GM18507 (cell line): ENCODE measurements around the gene LRRC8A.
"Not testable (repeated sequence)": the region's sequence is repeated elsewhere in the genome, so short reads cannot be mapped to it uniquely, and the experiment has no call there.

ENCODE experiments used
- DNase-seq: peaks from one replicate; pipeline ENCODE4 v3.0.0; 2011; ENCODE audit warnings: low read depth; ENCODE audit not compliant: insufficient read length; ENCODE audit errors: extremely low spot score
- FAIRE-seq: peaks from 2 replicates; lab custom pipeline; 2011; peaks lifted over from hg19 to GRCh38; lab: Jason Lieb, UNC

Gene LRRC8A

DNA sequence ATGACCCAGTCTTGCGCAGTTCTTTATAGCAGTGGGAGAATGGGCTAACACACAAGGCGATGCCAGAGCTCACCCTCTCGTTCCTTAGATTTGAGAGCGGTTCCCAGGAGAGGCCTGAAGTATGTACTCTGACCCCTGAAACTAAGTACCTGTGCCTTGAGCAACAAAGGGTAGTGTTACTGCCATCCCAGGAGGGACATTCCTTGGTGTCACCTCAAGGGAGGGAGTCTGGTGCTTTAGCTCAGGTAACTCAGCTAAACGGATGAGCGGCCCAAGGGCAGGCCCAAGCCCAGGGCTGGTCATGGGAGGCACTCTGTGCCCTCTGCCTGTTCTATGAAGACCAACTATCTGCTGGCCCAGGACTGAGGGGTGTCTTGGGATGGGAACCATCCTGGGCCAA is 20.4 kb upstream of the LRRC8A start:
- no peak for FAIRE-seq

DNA sequence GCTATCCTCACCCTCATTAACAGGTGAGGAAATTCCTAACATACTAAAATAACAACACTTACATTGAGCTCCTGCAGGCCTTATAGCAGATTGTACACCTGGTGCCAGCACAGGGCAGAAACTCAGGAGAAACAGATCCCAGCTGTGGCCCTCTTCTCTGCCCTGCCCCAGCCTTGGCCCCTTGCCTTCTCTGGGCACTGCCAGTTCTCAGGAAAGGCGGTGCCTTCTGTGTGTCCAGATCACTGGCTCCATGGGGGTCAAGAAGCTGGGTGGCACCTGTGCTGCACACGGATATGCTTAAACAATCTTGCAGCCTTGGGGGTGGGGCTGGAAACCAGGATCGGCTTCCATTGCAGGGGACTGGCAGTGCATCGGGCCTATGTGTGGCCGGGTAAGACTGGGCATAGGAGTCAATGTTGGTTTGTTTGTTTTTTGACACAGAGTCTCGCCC is 19.5 kb upstream of the LRRC8A start:
- DNase-seq = no peak
- no peak for FAIRE-seq

More for the DNA sequence above, 20.4 kb upstream of the LRRC8A start:
- DNase-seq = no peak

DNA sequence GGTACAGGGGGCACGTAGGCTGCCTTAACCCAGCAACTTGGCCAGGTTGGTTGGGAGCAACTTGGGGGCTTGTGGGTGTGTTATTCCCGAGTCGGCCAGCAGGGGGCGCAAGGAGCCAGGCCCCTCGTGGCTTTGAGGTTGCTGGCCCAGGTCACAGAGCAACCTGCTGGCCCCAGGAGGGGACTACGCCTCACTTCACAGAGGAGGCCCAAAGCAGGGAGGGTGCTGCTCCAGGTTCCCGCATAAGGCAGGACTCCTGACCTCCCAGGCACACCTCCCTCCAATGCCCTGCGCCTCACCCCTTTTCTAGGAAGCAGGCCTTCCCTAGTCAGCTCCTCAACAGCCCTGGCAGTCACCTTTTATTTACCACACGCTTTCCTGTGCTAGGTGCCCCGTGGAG is 18.3 kb upstream of the LRRC8A start:
- DNase-seq (peak; percentile 76), FAIRE-seq (peak; percentile 61)

- FAIRE-seq = no peak
- no peak for DNase-seq
These were observed 11.6 kb upstream of the LRRC8A start for GRCh38 chr9:128870128-128870940.

- not testable (repeated sequence) for FAIRE-seq, DNase-seq
These were observed 11.0 kb upstream of the LRRC8A start for GRCh38 chr9:128870941-128871265.

DNA sequence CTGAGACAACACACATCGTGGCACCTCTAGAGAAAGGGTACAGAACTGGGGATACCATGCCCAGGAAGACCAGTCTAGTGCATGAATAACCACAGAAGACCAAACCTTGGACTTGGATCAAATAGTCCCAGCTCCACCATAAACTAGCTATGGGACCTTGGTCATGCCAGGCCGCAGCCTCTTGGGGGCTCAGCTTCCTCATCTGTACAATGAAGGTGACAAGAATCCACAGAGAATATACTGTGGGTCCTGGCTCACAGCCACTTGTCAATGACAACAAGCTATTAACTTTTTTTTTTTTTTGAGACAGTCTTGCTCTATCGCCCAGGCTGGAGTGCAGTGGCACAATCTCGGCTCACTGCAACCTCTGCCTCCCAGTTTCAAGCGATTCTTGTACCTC is 4.1 kb upstream of the LRRC8A start:
- FAIRE-seq (no peak), DNase-seq (no peak)

DNA sequence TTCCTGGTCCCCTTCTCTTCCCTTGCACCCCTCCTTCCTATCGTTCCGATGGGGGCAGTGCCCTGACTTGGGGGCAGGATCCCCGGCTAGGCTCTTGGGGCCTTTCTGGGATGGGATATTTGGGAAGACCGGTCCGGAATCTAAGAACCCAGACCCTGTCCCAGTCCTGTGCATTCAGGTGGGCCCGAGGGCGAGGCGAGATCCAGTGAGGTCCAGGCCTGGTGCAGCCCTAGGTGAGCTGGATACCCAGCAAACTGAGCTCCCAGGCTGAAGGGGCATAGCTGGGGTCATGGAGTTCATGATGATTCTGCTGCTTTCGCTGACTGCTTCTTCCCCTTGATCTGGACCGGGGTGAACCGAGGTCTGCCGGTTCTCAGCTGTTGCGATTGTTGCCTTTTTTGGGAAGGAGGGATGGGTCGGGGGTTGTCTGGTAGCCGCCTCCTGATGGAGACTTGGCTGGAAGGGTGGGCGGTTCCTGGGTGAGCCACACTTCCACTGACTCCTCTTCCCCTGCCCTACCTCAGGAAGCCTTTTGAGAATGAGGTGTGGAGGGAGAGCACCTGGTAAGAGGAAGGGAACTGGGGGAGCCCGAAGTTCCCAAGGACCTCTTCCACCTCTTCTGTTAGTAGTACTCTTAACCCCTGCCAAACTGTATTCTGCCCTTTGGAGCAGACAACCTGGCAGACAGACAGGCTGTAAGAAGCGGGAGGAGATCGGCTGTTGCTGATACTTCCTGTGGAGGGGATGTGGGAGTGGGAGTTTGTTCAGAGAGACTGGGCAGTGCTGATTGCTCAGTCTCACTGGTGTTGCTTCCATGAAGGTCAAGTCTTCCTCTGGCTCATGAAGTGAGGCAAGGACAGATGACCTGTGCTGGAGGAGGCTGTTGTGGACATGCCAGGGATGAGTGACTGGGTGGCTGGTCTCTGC is 1.0 kb downstream of the LRRC8A start:
- no peak for DNase-seq
- no peak for FAIRE-seq

- no peak for FAIRE-seq
- DNase-seq = no peak
These were observed 2.2 kb downstream of the LRRC8A start for GRCh38 chr9:128884164-128884563.

- no peak for DNase-seq
- no peak for FAIRE-seq
These were observed 3.4 kb downstream of the LRRC8A start for GRCh38 chr9:128885376-128885775.

- DNase-seq = no peak
- no peak for FAIRE-seq
These were observed 3.9 kb downstream of the LRRC8A start for GRCh38 chr9:128885798-128886197.

GRCh38 chr9:128886211-128886891 is 4.4 kb downstream of the LRRC8A start:
- FAIRE-seq = no peak
- DNase-seq = no peak

GRCh38 chr9:128887049-128887448 is 5.1 kb downstream of the LRRC8A start:
- FAIRE-seq = no peak

DNA sequence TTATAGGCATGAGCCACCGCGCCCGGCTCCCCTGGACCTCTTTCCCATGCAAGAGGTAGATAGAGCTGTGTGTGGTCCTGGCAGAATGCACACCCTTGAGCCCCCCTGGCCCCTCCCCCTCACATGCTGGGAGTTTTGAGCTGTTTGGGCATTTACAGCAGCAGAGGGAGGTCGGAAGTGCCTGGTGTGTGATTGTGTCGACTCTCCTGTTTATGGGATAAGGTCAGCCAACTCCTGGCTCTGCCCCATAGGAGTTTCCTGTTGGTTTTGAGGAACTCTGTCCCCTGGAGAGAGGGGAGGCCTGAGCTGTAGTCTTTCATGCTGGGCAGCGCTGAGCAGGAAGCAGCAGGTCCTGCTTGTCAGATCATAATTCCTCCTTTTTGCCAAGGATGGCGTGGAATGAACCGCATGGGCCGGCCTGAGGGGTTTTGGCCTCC is 6.0 kb downstream of the LRRC8A start:
- no peak for DNase-seq
- no peak for FAIRE-seq

More at GRCh38 chr9:128887049-128887448, 5.1 kb downstream of the LRRC8A start:
- no peak for DNase-seq

GRCh38 chr9:128891321-128892220 is 9.6 kb downstream of the LRRC8A start:
- DNase-seq (no peak), FAIRE-seq (no peak)

GRCh38 chr9:128892221-128892921 is 10.4 kb downstream of the LRRC8A start:
- DNase-seq (no peak), FAIRE-seq (no peak)

DNA sequence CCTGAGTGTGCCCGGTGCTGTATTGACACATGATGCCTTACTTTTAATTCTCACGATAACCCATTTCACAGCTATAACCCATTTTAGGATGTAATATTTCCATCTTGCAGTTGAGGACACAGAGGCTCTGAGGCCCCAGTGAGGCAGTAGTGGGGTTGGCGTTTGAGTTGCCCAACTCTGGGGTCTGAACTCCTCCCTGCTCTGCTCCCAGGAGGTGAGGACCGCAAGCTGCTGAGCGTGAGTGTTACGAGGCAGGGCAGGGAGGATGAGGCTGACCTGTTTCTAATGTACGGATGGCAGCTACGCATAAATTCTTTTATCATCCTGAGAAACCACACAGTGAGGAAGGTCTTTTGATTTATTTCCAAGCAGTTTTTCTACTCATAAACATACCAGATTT is 11.4 kb downstream of the LRRC8A start:
- FAIRE-seq (no peak), DNase-seq (no peak)

DNA sequence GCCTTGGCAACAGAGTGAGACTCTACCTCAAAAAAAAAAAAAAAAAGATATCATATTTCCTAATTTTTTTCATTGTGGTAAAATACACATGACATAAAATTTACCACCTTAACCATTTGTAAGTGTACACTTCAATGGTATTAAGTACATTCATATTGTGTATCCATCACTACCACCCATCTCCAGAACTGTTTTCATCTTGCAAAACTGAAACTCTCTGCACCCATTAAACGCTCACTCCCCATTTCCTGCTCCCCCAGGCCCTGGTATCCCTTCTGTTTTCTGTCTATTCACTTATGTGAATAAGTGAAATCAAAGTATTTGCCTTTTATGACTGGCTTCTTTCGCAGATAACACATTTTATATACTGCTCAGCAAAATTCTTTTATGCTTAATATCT is 12.8 kb downstream of the LRRC8A start:
- FAIRE-seq (no peak), DNase-seq (no peak)

DNA sequence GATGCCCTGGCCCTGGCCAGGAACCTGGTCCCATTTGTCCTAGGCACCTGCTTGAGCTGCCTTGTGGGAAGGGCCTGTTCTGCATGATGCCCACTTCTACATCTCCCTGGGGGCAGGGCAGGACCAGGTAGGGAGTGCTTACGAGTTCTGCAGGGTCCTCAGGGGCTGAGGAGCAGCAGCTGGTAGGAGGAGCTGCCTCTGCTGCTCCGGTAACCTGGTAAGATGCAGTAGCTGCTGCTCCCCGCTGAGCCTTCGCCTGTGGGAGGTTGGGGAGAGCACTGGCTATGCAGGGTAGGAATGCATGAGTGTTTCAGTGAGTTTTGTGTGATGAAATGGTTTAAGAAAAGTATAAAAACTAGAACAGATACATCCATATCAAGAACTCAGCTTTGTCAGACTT is 13.6 kb downstream of the LRRC8A start:
- FAIRE-seq (no peak), DNase-seq (no peak)
